ENCODE results near the gene APOL2. TPM values are rescaled to one million over a fixed set of nuclear protein-coding genes. Genes with fewer than 3 reads are reported as not detected.

APOL2 gene
- total RNA-seq (2022; extraction: Qiagen RNA extraction; ENCODE audit: low read depth) = 43.4 to 53.1 TPM (median 50.6 TPM) in 5 replicates

DNA sequence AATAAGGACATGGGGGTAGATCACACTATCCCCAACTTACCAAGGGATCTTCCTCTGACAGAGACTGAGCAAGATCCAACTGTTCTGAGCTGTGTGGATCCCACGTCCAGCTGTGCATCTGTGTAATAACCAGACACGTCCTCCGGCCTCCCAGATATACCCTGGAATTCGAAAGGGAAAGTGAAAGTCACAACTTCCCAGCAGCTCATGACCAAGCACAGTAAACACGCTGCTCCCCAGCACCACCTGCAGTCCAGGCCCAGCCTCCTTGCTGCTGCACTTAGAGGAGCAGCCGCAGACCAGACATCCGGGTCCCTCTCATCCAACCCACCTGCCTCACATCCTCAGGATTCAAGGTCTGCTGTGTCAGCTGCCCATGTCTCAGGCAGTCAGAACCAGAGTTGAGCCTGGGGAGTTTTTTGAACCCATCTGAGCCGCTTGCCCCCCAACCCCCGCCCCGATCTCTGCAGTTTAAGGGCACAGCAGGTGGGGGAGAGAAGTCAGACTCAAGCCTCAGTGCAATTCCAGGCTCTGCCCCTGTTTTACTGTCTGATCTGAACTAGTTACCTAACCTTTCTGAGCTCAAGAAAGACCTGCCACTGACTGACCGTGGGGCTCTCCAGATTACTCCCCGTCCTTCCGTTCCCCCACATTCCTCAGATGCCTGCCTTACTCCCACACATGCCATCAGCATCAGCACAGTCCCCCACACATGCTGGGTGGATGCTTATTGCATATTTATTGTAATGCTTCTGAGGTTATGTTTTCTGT lies at the start of gene APOL2:
TSS of gene APOL2 (minus strand) at position 127 of the 771 bp plus-strand sequence. CDS start 6,365 bp downstream, outside the sequence.

DNA sequence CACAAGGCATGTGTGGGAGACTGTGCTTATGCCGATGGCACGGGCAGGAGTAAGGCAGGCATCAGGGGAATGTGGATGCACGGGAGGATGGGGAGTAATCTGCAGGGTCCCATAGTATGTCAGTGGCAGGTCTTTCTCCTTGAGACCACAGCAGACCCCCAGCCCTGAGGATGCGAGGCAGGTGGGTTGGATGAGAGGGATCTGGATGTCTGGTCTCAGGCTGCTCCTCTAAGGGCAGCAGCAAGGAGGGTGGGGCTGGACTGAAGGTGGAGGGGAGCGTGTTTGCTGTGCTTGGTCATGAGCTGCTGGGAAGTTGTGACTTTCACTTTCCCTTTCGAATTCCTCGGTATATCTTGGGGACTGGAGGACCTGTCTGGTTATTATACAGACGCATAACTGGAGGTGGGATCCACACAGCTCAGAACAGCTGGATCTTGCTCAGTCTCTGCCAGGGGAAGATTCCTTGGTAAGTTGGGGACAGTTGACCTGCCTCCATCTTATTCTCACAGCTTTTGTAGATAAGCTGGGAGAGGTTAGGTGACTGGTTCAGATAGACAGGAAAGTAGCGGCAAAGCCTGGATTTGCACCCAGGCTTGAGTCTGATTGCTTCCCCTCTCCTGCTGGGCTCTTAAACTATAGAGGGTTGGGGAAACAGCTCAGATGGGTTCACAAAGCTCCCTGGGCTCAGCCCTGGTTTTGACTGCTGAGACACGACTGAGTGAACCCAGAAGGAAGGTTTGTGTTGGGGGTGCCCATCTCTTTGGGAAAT lies 13.6 kb upstream of the APOL2 start, which contains the start of gene APOL1:
TSS of gene APOL1 (plus strand) at position 380 of the 769 bp plus-strand sequence. CDS start 1,823 bp downstream, outside the sequence.

GRCh38 chr22:36201630-36202319 lies 37.6 kb downstream of the APOL2 start, which contains the start of gene APOL4:
Gene APOL4 (minus strand): TSS chr22:36201809. CDS start chr22:36201734, 75 bp downstream.

Other genes with a start within 250 kb of the APOL2 start
- gene RBFOX2, start 210.7 kb downstream of the APOL2 start, total RNA-seq (2022; extraction: Qiagen RNA extraction; ENCODE audit: low read depth) = 21.7 to 32.2 TPM (median 27.9 TPM) in 5 replicates
- not detected in 5 replicates for gene APOL3, start 78.8 kb downstream of the APOL2 start, total RNA-seq (2022; extraction: Qiagen RNA extraction; ENCODE audit: low read depth)
- 0.10 TPM in 1 of 5 replicates, not detected in the others for gene APOL4, start 37.7 kb downstream of the APOL2 start, total RNA-seq (2022; extraction: Qiagen RNA extraction; ENCODE audit: low read depth)
- gene APOL1, start 13.6 kb upstream of the APOL2 start, total RNA-seq (2022; extraction: Qiagen RNA extraction; ENCODE audit: low read depth) = 11.4 to 17.7 TPM (median 15.9 TPM) in 5 replicates
- 145 to 175 TPM (median 165 TPM) in 5 replicates for gene MYH9, start 148.4 kb upstream of the APOL2 start, total RNA-seq (2022; extraction: Qiagen RNA extraction; ENCODE audit: low read depth)
- gene TXN2, start 242.1 kb upstream of the APOL2 start, total RNA-seq (2022; extraction: Qiagen RNA extraction; ENCODE audit: low read depth) = 57.7 to 69.9 TPM (median 67.3 TPM) in 5 replicates